Sciatic nerve (tissue), 1 donor: ENCODE measurements around the gene CERCAM. TPM values are rescaled to one million over a fixed set of nuclear protein-coding genes. Genes with fewer than 3 reads are reported as not detected.

Source experiments
- microRNA-seq: library from miRNA; unstranded; fragments of <30 nt; microRNA quantifications from one replicate; pipeline ENCODE4 v1.2.0, GENCODE V29; 2020
- total RNA-seq: library from RNA; stranded (reverse); fragmentation: NEBNext Ultra II Directional; extraction: Animal tissue kit (Norgen Biotek cat#: 25700); gene quantifications from one replicate; pipeline ENCODE4 v1.2.1, GENCODE V29; 2021
- donor health status: DM: no; HTN: no; CAD: no.

Gene CERCAM
- total RNA-seq, 1 donor from 2014 or later, result 41.7 TPM

Small RNA genes lying within 50 kb of the gene (microRNA-seq; reads per million reads assigned to microRNA genes)
- not detected for gene MIR219B

Other genes starting within 250 kb of the CERCAM start
- gene CIZ1, start 229.3 kb upstream of the CERCAM start, total RNA-seq, result 140 TPM
- 52.7 TPM for gene DNM1, start 217.5 kb upstream of the CERCAM start, total RNA-seq
- 119 TPM for gene GOLGA2, start 144.8 kb upstream of the CERCAM start, total RNA-seq
- gene SWI5, start 144.6 kb upstream of the CERCAM start, total RNA-seq, result 19.6 TPM
- gene TRUB2, start 98.4 kb upstream of the CERCAM start, total RNA-seq, result 13.0 TPM
- 28.9 TPM for gene COQ4, start 98.0 kb upstream of the CERCAM start, total RNA-seq
- 13.9 TPM for gene SLC27A4, start 80.3 kb upstream of the CERCAM start, total RNA-seq
- gene URM1, start 49.5 kb upstream of the CERCAM start, total RNA-seq, result 41.9 TPM
- 28.1 TPM for gene ODF2, start 35.1 kb downstream of the CERCAM start, total RNA-seq
- gene GLE1, start 83.9 kb downstream of the CERCAM start, total RNA-seq, result 19.3 TPM
- gene SPTAN1, start 131.7 kb downstream of the CERCAM start, total RNA-seq, result 794 TPM
- 28.4 TPM for gene DYNC2I2, start 236.0 kb downstream of the CERCAM start, total RNA-seq